GM10266 (cell line): Measurements from ENCODE around the gene TSPAN19.
"Not testable (repeated sequence)": the region's sequence is repeated elsewhere in the genome, so short reads cannot be mapped to it uniquely, and the experiment has no call there.

ENCODE experiments used
- DNase-seq: peaks from one replicate; pipeline ENCODE4 v3.0.0; 2012; ENCODE audit errors: extremely low spot score
- CTCF ChIP-seq: IDR thresholded peaks from 2 replicates; pipeline ENCODE4 v1.5.1; 2012; ENCODE audit warnings: mild to moderate bottlenecking, low read depth; ENCODE audit not compliant: control insufficient read depth, insufficient read depth; ENCODE audit errors: missing control alignments

Gene TSPAN19

GRCh38 chr12:85017618-85018017 lies 18.5 kb downstream of the TSPAN19 start:
- no peak for TF ChIP-seq CTCF
- DNase-seq = no peak

GRCh38 chr12:85017133-85017532 lies 18.9 kb downstream of the TSPAN19 start:
- DNase-seq = no peak
- no peak for TF ChIP-seq CTCF

- no peak for TF ChIP-seq CTCF
- no peak for DNase-seq
These were observed 19.7 kb downstream of the TSPAN19 start for GRCh38 chr12:85016413-85016812.

- no peak for DNase-seq
- no peak for TF ChIP-seq CTCF
These were observed 28.2 kb downstream of the TSPAN19 start for GRCh38 chr12:85007836-85008235.

- no peak for DNase-seq
- no peak for TF ChIP-seq CTCF
These were observed 29.9 kb downstream of the TSPAN19 start for GRCh38 chr12:85006206-85006605.

GRCh38 chr12:85005615-85006014 lies 30.5 kb downstream of the TSPAN19 start:
- DNase-seq = no peak

GRCh38 chr12:85005047-85005446 lies 31.0 kb downstream of the TSPAN19 start:
- not testable (repeated sequence) for DNase-seq

More at GRCh38 chr12:85005615-85006014, 30.5 kb downstream of the TSPAN19 start:
- no peak for TF ChIP-seq CTCF

- DNase-seq = no peak
- TF ChIP-seq CTCF = no peak
These were observed 31.9 kb downstream of the TSPAN19 start for GRCh38 chr12:85004204-85004603.
